Fibroblast of lung (primary cell): Measurements from ENCODE around the gene SLC24A5. TPM values are rescaled to one million over a fixed set of nuclear protein-coding genes. Genes with fewer than 3 reads are reported as not detected.

Experiments used
- DNase-seq, 2 donors: peaks; one replicate each; pipeline versions ENCODE4 v3.0.0 to v3.0.0-alpha.2; 2010; ENCODE audit warnings: low read depth in 2 of 2
- H2AFZ ChIP-seq: 2 replicates; pipeline ENCODE4 v1.5.1; 2012; ENCODE audit warnings: low read length, control low read depth, inconsistent platforms
- H3K27ac ChIP-seq: 2 replicates; pipeline ENCODE4 v1.5.1; 2011; ENCODE audit warnings: low read length, control low read depth; ENCODE audit not compliant: insufficient read depth
- H3K27me3 ChIP-seq: 2 replicates; pipeline ENCODE4 v1.5.1; 2011; ENCODE audit warnings: mild to moderate bottlenecking, low read length; ENCODE audit not compliant: control insufficient read depth, insufficient read depth
- H3K36me3 ChIP-seq: 2 replicates; pipeline ENCODE4 v1.5.1; 2011; ENCODE audit warnings: low read length; ENCODE audit not compliant: control insufficient read depth, insufficient read depth
- H3K4me1 ChIP-seq: 2 replicates; pipeline ENCODE4 v1.5.1; 2011; ENCODE audit warnings: low read length; ENCODE audit not compliant: control insufficient read depth, insufficient read depth; ENCODE audit errors: extremely low read depth
- H3K4me2 ChIP-seq: 2 replicates; pipeline ENCODE4 v1.5.1; 2011; ENCODE audit warnings: low read length, control low read depth; ENCODE audit not compliant: insufficient read depth; ENCODE audit errors: extremely low read depth
- H3K4me3 ChIP-seq, 4 experiments: fragments of 200-600 bp in 1 of 4; sonication (generic) in 1 of 4; replicated peaks in 1 of 4; 2 replicates each; pipeline ENCODE4 v1.5.1; 2011 to 2016; ENCODE audit warnings: low read length in 4 of 4, low read depth in 3 of 4, mild to moderate bottlenecking in 3 of 4, control low read depth in 2 of 4, inconsistent platforms in 1 of 4, mixed read lengths in 1 of 4; ENCODE audit not compliant: insufficient read depth in 1 of 4; ENCODE audit errors: control extremely low read depth in 1 of 4
- H3K79me2 ChIP-seq: 2 replicates; pipeline ENCODE4 v1.5.1; 2012; ENCODE audit warnings: mild to moderate bottlenecking, low read length, inconsistent platforms; ENCODE audit not compliant: control insufficient read depth, insufficient read depth
- H3K9ac ChIP-seq: 2 replicates; pipeline ENCODE4 v1.5.1; 2011; ENCODE audit warnings: mild to moderate bottlenecking, low read length, control low read depth; ENCODE audit not compliant: insufficient read depth
- H3K9me3 ChIP-seq: 2 replicates; pipeline ENCODE4 v1.5.1; 2012; ENCODE audit warnings: low read depth, low read length; ENCODE audit not compliant: control insufficient read depth, insufficient read depth
- H4K20me1 ChIP-seq: 2 replicates; pipeline ENCODE4 v1.5.1; 2011; ENCODE audit warnings: low read length; ENCODE audit not compliant: control insufficient read depth, insufficient read depth; ENCODE audit errors: extremely low read depth
- EZH2 ChIP-seq: IDR thresholded peaks from 2 replicates; pipeline ENCODE4 v1.5.1; 2012; ENCODE audit warnings: low read length, control low read depth, mild to moderate bottlenecking; ENCODE audit errors: missing control alignments
- polyA plus RNA-seq, 2 donors: library from polyadenylated mRNA; depleted of rRNA in 1 of 2; stranded (reverse) in 1 of 2; unstranded in 1 of 2; fragments of >200 nt; gene quantifications; 2 replicates each; pipeline ENCODE4 v1.2.1, GENCODE V29; 2011 to 2012; ENCODE audit warnings: missing spikeins in 1 of 2
- total RNA-seq: library from RNA; depleted of rRNA; stranded (reverse); fragments of >200 nt; gene quantifications from 2 replicates; pipeline ENCODE4 v1.2.1, GENCODE V29; 2014
- TF ChIP-seq, protein P1 (sequence below), 2 donors: IDR thresholded peaks in 1 of 2; conservative IDR thresholded peaks in 1 of 2; 1 replicate in 1 of 2; 2 replicates in 1 of 2; pipeline ENCODE4 v1.5.1; 2011 to 2012; ENCODE audit warnings: low read length in 2 of 2, control low read depth in 1 of 2, inconsistent platforms in 1 of 2, low read depth in 1 of 2, mild to moderate bottlenecking in 1 of 2

Gene SLC24A5
- total and polyA plus RNA-seq, 2 donors (not counting 1 experiment from before 2014, with no cell fraction given), result not detected

DNA sequence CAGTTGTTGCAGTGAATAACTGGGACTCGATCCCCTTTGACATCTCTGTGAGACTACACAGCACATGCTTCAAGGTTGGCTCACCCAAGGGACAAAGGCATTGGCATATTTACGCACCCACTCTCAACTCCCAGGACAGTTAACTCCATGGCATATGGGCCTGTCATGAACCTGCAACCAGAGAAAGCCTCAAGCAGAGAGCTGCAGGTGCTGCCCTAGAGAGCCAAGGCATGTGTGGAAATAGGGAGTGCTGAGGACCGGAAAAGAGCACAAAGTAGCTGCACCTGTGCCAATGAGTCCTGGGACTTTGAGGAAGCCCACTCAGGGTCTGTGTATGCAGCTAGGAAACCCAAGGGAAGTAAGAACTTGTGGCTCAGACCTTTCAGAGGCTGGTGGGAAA lies 32.9 kb upstream of the SLC24A5 start:
- Histone ChIP-seq H3K36me3 (no peaks in the 10 kb centered on the region), H3K4me1 (no peaks in the 10 kb centered on the region), H2AFZ (no peak overlapping the region), H3K79me2 (no peaks in the 10 kb centered on the region), H3K27me3 (peaks cover 4% of the 10 kb centered on the region), H3K27ac (no peak overlapping the region), H3K4me3 (no peak overlapping the region), H3K4me2 (no peak overlapping the region), H4K20me1 (no peaks in the 10 kb centered on the region), H3K9ac (no peak overlapping the region), H3K9me3 (no peaks in the 10 kb centered on the region)
- no peak for DNase-seq
- TF ChIP-seq, protein P1, sequence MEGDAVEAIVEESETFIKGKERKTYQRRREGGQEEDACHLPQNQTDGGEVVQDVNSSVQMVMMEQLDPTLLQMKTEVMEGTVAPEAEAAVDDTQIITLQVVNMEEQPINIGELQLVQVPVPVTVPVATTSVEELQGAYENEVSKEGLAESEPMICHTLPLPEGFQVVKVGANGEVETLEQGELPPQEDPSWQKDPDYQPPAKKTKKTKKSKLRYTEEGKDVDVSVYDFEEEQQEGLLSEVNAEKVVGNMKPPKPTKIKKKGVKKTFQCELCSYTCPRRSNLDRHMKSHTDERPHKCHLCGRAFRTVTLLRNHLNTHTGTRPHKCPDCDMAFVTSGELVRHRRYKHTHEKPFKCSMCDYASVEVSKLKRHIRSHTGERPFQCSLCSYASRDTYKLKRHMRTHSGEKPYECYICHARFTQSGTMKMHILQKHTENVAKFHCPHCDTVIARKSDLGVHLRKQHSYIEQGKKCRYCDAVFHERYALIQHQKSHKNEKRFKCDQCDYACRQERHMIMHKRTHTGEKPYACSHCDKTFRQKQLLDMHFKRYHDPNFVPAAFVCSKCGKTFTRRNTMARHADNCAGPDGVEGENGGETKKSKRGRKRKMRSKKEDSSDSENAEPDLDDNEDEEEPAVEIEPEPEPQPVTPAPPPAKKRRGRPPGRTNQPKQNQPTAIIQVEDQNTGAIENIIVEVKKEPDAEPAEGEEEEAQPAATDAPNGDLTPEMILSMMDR (conservative IDR thresholded peaks at IDR 0.05 in 1 of 2, IDR thresholded peaks at IDR 0.05 in 1 of 2; ENCODE audit: low read depth in 1 of 2, low read length in 2 of 2), result no peak
- TF ChIP-seq EZH2, result no peak

DNA sequence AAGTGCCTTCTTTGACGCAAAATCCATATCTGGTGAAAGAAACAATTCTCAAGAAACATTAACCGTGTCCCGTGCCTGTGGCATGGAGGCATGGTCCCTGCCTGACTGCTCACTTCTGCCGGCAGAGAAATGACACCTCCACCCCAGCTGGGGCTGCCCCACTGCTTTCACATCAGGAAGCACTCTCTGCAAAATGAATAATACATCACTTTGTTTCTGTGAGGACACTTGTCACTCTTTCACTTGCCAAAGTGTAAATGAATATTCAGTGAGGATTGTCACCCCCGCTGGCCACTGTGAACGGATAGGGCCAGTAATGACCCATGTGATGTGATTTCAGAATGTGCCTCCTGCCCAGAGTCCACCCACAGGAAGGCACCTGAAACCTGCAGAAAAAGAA lies 31.1 kb upstream of the SLC24A5 start:
- no peaks in the 10 kb centered on the region for H3K4me1 ChIP-seq
- H3K4me3 ChIP-seq, result no peak overlapping the region
- TF ChIP-seq, protein P1 (conservative IDR thresholded peaks at IDR 0.05 in 1 of 2, IDR thresholded peaks at IDR 0.05 in 1 of 2; ENCODE audit: low read depth in 1 of 2, low read length in 2 of 2), result no peak
- TF ChIP-seq EZH2, result no peak

DNA sequence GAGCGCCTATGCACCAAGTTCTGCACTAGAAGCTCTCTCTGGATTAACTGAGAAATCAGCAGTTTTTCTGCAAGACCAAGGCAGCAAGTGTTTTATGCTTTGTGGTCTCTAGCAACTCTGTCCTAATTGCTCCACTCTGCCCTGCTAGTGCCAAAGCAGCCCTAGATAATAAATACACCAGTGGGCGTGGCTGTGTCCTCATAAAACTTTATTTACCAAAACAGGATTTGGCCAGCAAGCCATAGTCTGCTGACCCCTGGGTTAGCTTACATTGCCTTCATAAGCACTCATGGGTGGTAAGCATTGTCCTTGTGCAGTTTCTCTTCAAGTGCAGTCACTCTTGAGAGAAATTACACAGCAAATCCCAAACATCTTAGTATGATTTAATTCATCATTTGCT lies 30.7 kb upstream of the SLC24A5 start:
- Histone ChIP-seq H3K9ac (no peak overlapping the region), H4K20me1 (no peaks in the 10 kb centered on the region), H3K4me1 (no peaks in the 10 kb centered on the region), H2AFZ (no peak overlapping the region), H3K9me3 (no peaks in the 10 kb centered on the region), H3K79me2 (no peaks in the 10 kb centered on the region), H3K27me3 (peaks cover 4% of the 10 kb centered on the region), H3K36me3 (no peaks in the 10 kb centered on the region), H3K27ac (no peak overlapping the region), H3K4me3 (no peak overlapping the region), H3K4me2 (no peak overlapping the region)
- TF ChIP-seq, protein P1 (conservative IDR thresholded peaks at IDR 0.05 in 1 of 2, IDR thresholded peaks at IDR 0.05 in 1 of 2; ENCODE audit: low read depth in 1 of 2, low read length in 2 of 2), result no peak
- TF ChIP-seq EZH2, result no peak
- DNase-seq, result no peak

More for the DNA sequence above, 31.1 kb upstream of the SLC24A5 start:
- Histone ChIP-seq H2AFZ (no peak overlapping the region), H4K20me1 (no peaks in the 10 kb centered on the region), H3K4me2 (no peak overlapping the region), H3K79me2 (no peaks in the 10 kb centered on the region), H3K27ac (no peak overlapping the region), H3K27me3 (peaks cover 4% of the 10 kb centered on the region), H3K9me3 (no peaks in the 10 kb centered on the region), H3K9ac (no peak overlapping the region), H3K36me3 (no peaks in the 10 kb centered on the region)
- DNase-seq, result no peak
